ENCODE data around the gene UBA7. TPM values are rescaled to one million over a fixed set of nuclear protein-coding genes. Genes with fewer than 3 reads are reported as not detected.

Gene UBA7
- total and polyA plus RNA-seq, 2 donors (not counting 3 experiments of a cell fraction or from before 2014, with no cell fraction given), result 57.4 to 80.7 TPM

GRCh38 chr3:49787182-49787464 lies 26.6 kb downstream of the UBA7 start:
- Histone ChIP-seq H4K20me1 (replicated peaks; ENCODE audit: control insufficient read depth, extremely low read depth, insufficient read depth, low read length) (no peaks in the 10 kb centered on the region), H3K9me3 (replicated peaks; ENCODE audit: control insufficient read depth, insufficient read depth, low read length) (no peaks in the 10 kb centered on the region), H3K4me3 (replicated peaks in 1 of 3; ENCODE audit: insufficient read depth in 1 of 3, low read depth in 1 of 3, low read length in 3 of 3) (no peak overlapping the region), H3K4me2 (ENCODE audit: insufficient read depth, low read length) (no peak overlapping the region), H3K36me3 (ENCODE audit: control insufficient read depth in 2 of 2, extremely low read depth in 1 of 2, insufficient read depth in 2 of 2, low read length in 2 of 2) (peaks cover 0 to 6% of the 10 kb centered on the region in 2 experiments), H3K27me3 (ENCODE audit: control insufficient read depth in 2 of 2, insufficient read depth in 2 of 2, low read length in 2 of 2) (no peaks in the 10 kb centered on the region), H3K9me1 (replicated peaks; ENCODE audit: control insufficient read depth, extremely low read depth, insufficient read depth, low read length) (no peaks in the 10 kb centered on the region), H2AFZ (ENCODE audit: low read depth, low read length) (peak overlapping the region; percentile 85), H3K79me2 (ENCODE audit: control insufficient read depth, insufficient read depth, low read length) (peaks cover 36% of the 10 kb centered on the region), H3K9ac (replicated peaks; ENCODE audit: extremely low read depth, insufficient read depth, low read length) (no peak overlapping the region), H3K4me1 (ENCODE audit: control insufficient read depth, extremely low read depth, insufficient read depth, low read length) (peaks cover 11% of the 10 kb centered on the region), H3K27ac (ENCODE audit: insufficient read depth, low read depth, low read length) (peak overlapping the region; percentile 38)
- POLR2A ChIA-PET, result no interaction called here
- FAIRE-seq (no peak), DNase-seq (ENCODE audit: low read depth, low spot score) (peak; percentile 47)
- TF ChIP-seq JUN (IDR thresholded peaks at IDR 0.05; ENCODE audit: borderline replicate concordance, insufficient read depth, insufficient read length, low read depth) (no peak), MYC (IDR thresholded peaks at IDR 0.05; ENCODE audit: low read depth, low read length) (no peak), CTCF (IDR thresholded peaks at IDR 0.05; ENCODE audit: extremely low read depth in 1 of 2, insufficient read depth in 1 of 2, low read depth in 1 of 2, low read length in 2 of 2) (no peak), MAX (IDR thresholded peaks at IDR 0.05; ENCODE audit: insufficient read depth, insufficient read length) (no peak), POLR2AphosphoS5 (IDR thresholded peaks at IDR 0.05; ENCODE audit: insufficient read depth, low read depth, low read length) (no peak), FOS (IDR thresholded peaks at IDR 0.05; ENCODE audit: borderline replicate concordance, insufficient read depth, low read length) (no peak), POLR2A (IDR thresholded peaks at IDR 0.05; ENCODE audit: low read depth, low read length) (no peak), EZH2 (IDR thresholded peaks at IDR 0.05; ENCODE audit: borderline replicate concordance, low read depth, low read length, severe bottlenecking) (no peak), GATA2 (IDR thresholded peaks at IDR 0.05; ENCODE audit: insufficient read depth, insufficient read length, low read depth, low read length) (no peak)
- CTCF ChIA-PET, result interaction anchor here (1.0 to 1.9 kb wide), 2 partner anchors 12 to 16 kb away, joined by 3 to 11 read pairs; partner anchors contain the start of genes CDHR4 and INKA1
- dilution Hi-C loops (cut with MboI; ENCODE audit: extremely low pct_ligation_motif_present, low sequenced_read_pairs), result no loop called here
- no TSS peak for BruUV-seq (replicated peaks)
- intact Hi-C loops (cut with micrococcal nuclease), result loop anchor here (5.0 kb wide), 1 partner anchor 235 kb away; the partner anchor contains the start of gene BSN
